Activated naive CD8-positive, alpha-beta T cell treated with anti-CD3 and anti-CD28 coated beads for 36 hours (primary cell): Measurements from ENCODE around the gene ARSG. TPM values are rescaled to one million over a fixed set of nuclear protein-coding genes. Genes with fewer than 3 reads are reported as not detected.

ENCODE experiments used
- DNase-seq: peaks from one replicate; pipeline ENCODE4 v3.0.0; 2021
- H3K27ac Mint-ChIP-seq: one replicate; pipeline ENCODE4 v1.8.0; 2022; ENCODE audit warnings: mild to moderate bottlenecking, moderate library complexity, mixed read lengths
- H3K27me3 Mint-ChIP-seq: one replicate; pipeline ENCODE4 v1.8.0; 2022; ENCODE audit warnings: mild to moderate bottlenecking, mixed read lengths
- H3K36me3 Mint-ChIP-seq: one replicate; pipeline ENCODE4 v1.8.0; 2021; ENCODE audit warnings: mild to moderate bottlenecking, mixed read lengths
- H3K4me1 Mint-ChIP-seq: one replicate; pipeline ENCODE4 v1.8.0; 2021; ENCODE audit warnings: mixed read lengths
- H3K4me3 Mint-ChIP-seq: one replicate; pipeline ENCODE4 v1.8.0; 2022; ENCODE audit warnings: mild to moderate bottlenecking, moderate library complexity, mixed read lengths
- H3K9me3 Mint-ChIP-seq: one replicate; pipeline ENCODE4 v1.8.0; 2022; ENCODE audit warnings: mixed read lengths
- total RNA-seq, 2 experiments: library from RNA; stranded (reverse); gene quantifications; one replicate each; pipeline ENCODE4 v1.2.3, GENCODE V29; 2021

ARSG gene
- total RNA-seq, 2 experiments from 2014 or later: 5.0 to 5.2 TPM

DNA sequence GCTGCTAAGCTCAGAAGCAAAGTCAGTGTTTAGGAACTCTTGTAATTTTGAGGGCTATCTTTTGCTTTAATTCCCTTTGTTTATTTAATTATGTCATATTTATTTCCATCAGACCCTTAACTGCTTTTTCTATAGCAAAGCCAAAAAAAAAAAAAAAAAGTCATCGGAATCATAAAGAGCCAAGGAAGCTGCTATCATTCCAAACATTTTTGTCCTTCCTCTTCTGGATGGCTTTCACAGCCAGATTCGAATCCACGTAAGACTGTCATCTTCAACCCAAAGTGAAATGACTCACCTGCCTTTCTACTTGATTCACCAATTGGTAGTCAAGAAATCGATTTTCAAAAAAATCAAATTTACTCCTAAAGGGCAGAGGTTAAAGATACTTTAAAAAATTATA is 127.6 kb downstream of the ARSG start:
- Mint-ChIP-seq H3K27ac (no peak overlapping the region), H3K9me3 (peaks cover 15% of the 10 kb centered on the region), H3K36me3 (peaks cover 15% of the 10 kb centered on the region), H3K4me3 (no peak overlapping the region), H3K27me3 (no peaks in the 10 kb centered on the region), H3K4me1 (peaks cover 19% of the 10 kb centered on the region)
- no peak for DNase-seq

DNA sequence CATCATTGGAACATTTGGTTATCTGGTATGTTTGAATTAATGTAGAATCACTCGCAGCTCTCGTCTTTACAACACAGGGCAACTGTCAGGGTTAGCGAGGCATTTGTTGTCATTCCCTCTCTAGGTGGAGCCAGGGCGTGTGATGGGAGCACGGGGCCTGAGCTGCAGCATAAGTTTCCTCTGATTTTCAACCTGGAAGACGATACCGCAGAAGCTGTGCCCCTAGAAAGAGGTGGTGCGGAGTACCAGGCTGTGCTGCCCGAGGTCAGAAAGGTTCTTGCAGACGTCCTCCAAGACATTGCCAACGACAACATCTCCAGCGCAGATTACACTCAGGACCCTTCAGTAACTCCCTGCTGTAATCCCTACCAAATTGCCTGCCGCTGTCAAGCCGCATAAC is 128.8 kb downstream of the ARSG start:
- Mint-ChIP-seq H3K9me3 (peaks cover 12% of the 10 kb centered on the region), H3K36me3 (peaks cover 12% of the 10 kb centered on the region), H3K4me3 (no peak overlapping the region), H3K27me3 (no peaks in the 10 kb centered on the region), H3K4me1 (peaks cover 7% of the 10 kb centered on the region), H3K27ac (no peak overlapping the region)
- DNase-seq: no peak

GRCh38 chr17:68421486-68421885 is 130.2 kb downstream of the ARSG start:
- Mint-ChIP-seq H3K27me3 (no peaks in the 10 kb centered on the region), H3K9me3 (peaks cover 4% of the 10 kb centered on the region), H3K4me3 (no peak overlapping the region), H3K36me3 (peaks cover 5% of the 10 kb centered on the region), H3K27ac (no peak overlapping the region), H3K4me1 (no peaks in the 10 kb centered on the region)
- no peak for DNase-seq

- Mint-ChIP-seq H3K4me3 (no peak overlapping the region), H3K27ac (no peak overlapping the region), H3K9me3 (no peaks in the 10 kb centered on the region), H3K36me3 (no peaks in the 10 kb centered on the region), H3K27me3 (no peaks in the 10 kb centered on the region), H3K4me1 (no peaks in the 10 kb centered on the region)
- no peak for DNase-seq
Measured at GRCh38 chr17:68422821-68423220, 131.5 kb downstream of the ARSG start.

- H3K9me3 Mint-ChIP-seq: no peaks in the 10 kb centered on the region
Measured at GRCh38 chr17:68423251-68423650, 132.0 kb downstream of the ARSG start.

DNA sequence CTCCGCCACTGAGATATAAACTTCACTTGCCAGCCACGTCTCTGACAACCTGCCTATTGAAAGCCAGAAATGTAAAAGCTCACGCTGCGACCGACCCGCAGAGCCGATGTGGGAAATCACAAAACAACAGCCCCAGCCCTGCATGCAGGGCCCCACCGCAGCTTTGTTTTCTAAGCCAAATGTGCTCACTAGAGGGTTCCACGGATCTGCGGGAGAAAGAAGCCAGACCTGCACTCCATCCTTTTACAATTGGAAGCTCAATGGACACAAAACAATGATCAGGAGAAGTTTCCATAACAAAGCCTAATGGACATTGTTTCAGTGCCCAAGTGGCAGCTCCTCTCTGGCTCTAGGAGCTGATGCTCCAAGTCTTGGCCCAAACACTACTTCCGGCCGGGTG is 132.9 kb downstream of the ARSG start:
- Mint-ChIP-seq H3K4me1 (no peaks in the 10 kb centered on the region), H3K27me3 (no peaks in the 10 kb centered on the region), H3K27ac (no peak overlapping the region), H3K9me3 (no peaks in the 10 kb centered on the region), H3K36me3 (no peaks in the 10 kb centered on the region), H3K4me3 (no peak overlapping the region)
- no peak for DNase-seq

More at GRCh38 chr17:68423251-68423650, 132.0 kb downstream of the ARSG start:
- Mint-ChIP-seq H3K27ac (no peak overlapping the region), H3K4me1 (no peaks in the 10 kb centered on the region), H3K27me3 (no peaks in the 10 kb centered on the region), H3K4me3 (no peak overlapping the region), H3K36me3 (no peaks in the 10 kb centered on the region)
- no peak for DNase-seq

- DNase-seq: no peak
- Mint-ChIP-seq H3K9me3 (no peaks in the 10 kb centered on the region), H3K4me1 (no peaks in the 10 kb centered on the region), H3K27ac (no peak overlapping the region), H3K4me3 (no peak overlapping the region), H3K36me3 (no peaks in the 10 kb centered on the region), H3K27me3 (no peaks in the 10 kb centered on the region)
Measured at GRCh38 chr17:68424861-68425260, 133.6 kb downstream of the ARSG start.

DNA sequence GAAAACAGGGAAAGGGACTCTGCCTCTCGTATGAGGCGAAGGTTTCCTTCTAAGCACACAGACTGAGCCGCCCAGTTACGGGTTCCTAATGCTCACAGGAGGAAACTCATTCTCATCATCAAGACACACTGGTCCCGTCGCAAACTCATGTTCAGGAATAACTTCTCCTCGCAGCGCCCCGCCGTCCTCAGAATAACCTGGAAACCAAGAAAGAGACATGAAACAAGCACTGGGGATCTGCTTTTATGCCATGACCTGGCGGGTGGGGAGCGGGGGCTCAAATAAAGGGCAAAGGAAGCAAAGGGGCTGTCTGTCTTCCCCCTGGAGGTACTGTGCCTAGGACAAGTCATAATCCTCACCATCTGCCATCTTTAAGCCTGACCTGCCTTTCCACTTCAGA is 134.7 kb downstream of the ARSG start:
- no peaks in the 10 kb centered on the region for H3K9me3 Mint-ChIP-seq
- H3K36me3 Mint-ChIP-seq: no peaks in the 10 kb centered on the region
- no peak overlapping the region for H3K27ac Mint-ChIP-seq
- DNase-seq: no peak
- no peak overlapping the region for H3K4me3 Mint-ChIP-seq
- H3K4me1 Mint-ChIP-seq: no peaks in the 10 kb centered on the region
- no peaks in the 10 kb centered on the region for H3K27me3 Mint-ChIP-seq

GRCh38 chr17:68427575-68427974 is 136.3 kb downstream of the ARSG start:
- DNase-seq: no peak
- peaks cover 2% of the 10 kb centered on the region for H3K36me3 Mint-ChIP-seq
- no peaks in the 10 kb centered on the region for H3K27me3 Mint-ChIP-seq
- H3K4me3 Mint-ChIP-seq: no peak overlapping the region
- H3K4me1 Mint-ChIP-seq: peaks cover 5% of the 10 kb centered on the region
- no peaks in the 10 kb centered on the region for H3K9me3 Mint-ChIP-seq
- H3K27ac Mint-ChIP-seq: no peak overlapping the region

DNA sequence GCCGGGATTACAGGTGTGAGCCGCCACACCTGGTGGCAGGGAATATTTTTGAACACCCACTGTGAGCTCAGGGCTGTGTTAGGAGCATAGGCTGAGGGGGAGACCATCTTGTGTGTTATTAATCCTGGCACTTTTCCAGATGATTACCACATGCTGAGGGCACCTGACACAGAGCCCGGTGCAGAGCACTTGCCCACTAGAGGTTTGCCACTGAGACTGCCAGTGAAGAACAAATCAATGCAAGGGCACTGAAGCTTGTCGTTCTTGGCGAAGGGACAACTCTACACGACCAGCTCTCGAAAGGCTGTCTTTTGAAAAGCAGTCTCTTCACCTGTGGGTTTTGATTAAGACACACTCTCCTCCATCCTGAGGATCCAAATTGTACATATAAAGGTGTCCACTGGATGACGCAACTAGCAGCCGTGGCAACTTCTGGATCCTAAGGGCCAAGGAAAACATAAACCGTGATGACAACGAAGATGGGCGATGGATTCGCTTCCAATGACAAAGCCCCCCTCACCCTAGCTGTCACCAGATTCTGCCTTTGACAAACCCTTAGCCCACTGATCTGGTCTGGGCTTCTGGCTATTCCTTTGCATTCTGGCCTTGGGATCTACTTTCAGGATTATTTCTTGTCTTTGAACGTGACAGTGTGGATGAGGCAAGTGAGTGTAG is 137.3 kb downstream of the ARSG start:
- Mint-ChIP-seq H3K27ac (no peak overlapping the region), H3K27me3 (no peaks in the 10 kb centered on the region), H3K4me3 (no peak overlapping the region), H3K4me1 (peaks cover 5% of the 10 kb centered on the region), H3K9me3 (no peaks in the 10 kb centered on the region), H3K36me3 (peaks cover 2% of the 10 kb centered on the region)
- no peak for DNase-seq

GRCh38 chr17:68429881-68430280 is 138.6 kb downstream of the ARSG start:
- Mint-ChIP-seq H3K4me3 (no peak overlapping the region), H3K36me3 (peaks cover 2% of the 10 kb centered on the region)

GRCh38 chr17:68431045-68431608 is 139.8 kb downstream of the ARSG start:
- Mint-ChIP-seq H3K27ac (no peak overlapping the region), H3K36me3 (peaks cover 2% of the 10 kb centered on the region), H3K27me3 (no peaks in the 10 kb centered on the region), H3K4me1 (peaks cover 11% of the 10 kb centered on the region), H3K9me3 (no peaks in the 10 kb centered on the region), H3K4me3 (no peak overlapping the region)
- DNase-seq: no peak

More at GRCh38 chr17:68429881-68430280, 138.6 kb downstream of the ARSG start:
- Mint-ChIP-seq H3K4me1 (peaks cover 5% of the 10 kb centered on the region), H3K27ac (no peak overlapping the region), H3K27me3 (no peaks in the 10 kb centered on the region), H3K9me3 (no peaks in the 10 kb centered on the region)
- no peak for DNase-seq

DNA sequence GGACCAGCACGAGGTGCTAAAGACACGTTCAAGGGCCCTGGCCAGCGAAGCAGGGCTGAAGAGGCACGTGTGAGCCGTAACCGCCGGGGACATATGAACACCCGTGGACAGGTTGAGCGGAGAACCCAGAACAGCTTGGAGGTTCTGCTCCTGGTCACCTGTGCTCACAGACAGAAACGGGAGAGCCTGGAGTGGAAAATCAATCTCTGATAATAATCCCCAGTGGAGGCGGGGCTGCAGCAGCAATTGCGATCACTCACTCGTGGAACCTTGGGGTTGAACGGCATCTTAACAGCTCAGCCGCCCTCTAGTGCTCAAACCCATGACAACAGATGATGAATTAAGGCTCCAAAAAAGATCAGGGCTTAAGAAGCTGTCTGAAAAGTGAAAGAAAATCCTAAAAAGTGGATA is 140.4 kb downstream of the ARSG start:
- Mint-ChIP-seq H3K27ac (no peak overlapping the region), H3K4me3 (no peak overlapping the region), H3K36me3 (peaks cover 2% of the 10 kb centered on the region), H3K27me3 (no peaks in the 10 kb centered on the region), H3K4me1 (peaks cover 16% of the 10 kb centered on the region), H3K9me3 (no peaks in the 10 kb centered on the region)
- DNase-seq: peak; percentile 23

- H3K4me3 Mint-ChIP-seq: no peak overlapping the region
- no peaks in the 10 kb centered on the region for H3K9me3 Mint-ChIP-seq
- H3K27me3 Mint-ChIP-seq: no peaks in the 10 kb centered on the region
- H3K4me1 Mint-ChIP-seq: peaks cover 22% of the 10 kb centered on the region
- H3K27ac Mint-ChIP-seq: no peak overlapping the region
- H3K36me3 Mint-ChIP-seq: peaks cover 2% of the 10 kb centered on the region
- no peak for DNase-seq
Measured at GRCh38 chr17:68432086-68432864, 141.0 kb downstream of the ARSG start.

DNA sequence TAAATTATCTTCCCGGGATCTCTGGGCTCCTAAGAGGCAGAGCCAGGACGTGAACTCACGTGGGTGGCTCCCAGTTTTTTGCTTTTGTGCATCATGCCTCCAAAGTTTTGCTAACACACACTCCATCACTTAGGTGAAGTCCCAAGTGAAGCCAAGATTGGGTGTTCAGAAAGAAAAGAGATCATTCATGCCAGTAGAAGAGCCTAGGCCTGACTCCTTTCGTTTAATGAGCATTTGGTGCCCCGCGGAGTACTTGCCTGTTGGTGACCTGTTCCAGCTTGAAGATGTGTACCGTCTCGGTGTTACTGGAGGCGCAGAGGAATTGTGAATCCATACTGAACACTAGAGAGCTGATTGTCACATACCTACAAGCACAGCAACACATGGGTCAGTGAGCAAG is 141.9 kb downstream of the ARSG start:
- H3K27me3 Mint-ChIP-seq: no peaks in the 10 kb centered on the region
- no peak overlapping the region for H3K27ac Mint-ChIP-seq
- H3K4me1 Mint-ChIP-seq: peaks cover 31% of the 10 kb centered on the region

More for the DNA sequence above, 141.9 kb downstream of the ARSG start:
- Mint-ChIP-seq H3K4me3 (no peak overlapping the region), H3K9me3 (no peaks in the 10 kb centered on the region), H3K36me3 (peaks cover 2% of the 10 kb centered on the region)
- no peak for DNase-seq
